Neural progenitor cell (in vitro differentiated cells): Measurements from ENCODE around the gene PHF2. TPM values are rescaled to one million over a fixed set of nuclear protein-coding genes. Genes with fewer than 3 reads are reported as not detected.

Experiments
- DNase-seq: peaks from one replicate; pipeline ENCODE4 v3.0.0-alpha.2; 2016; ENCODE audit warnings: low spot score
- H2AFZ ChIP-seq: fragments of 200-600 bp; sonication (generic); replicated peaks from 2 replicates; pipeline ENCODE4 v1.6.1; 2016; ENCODE audit warnings: antibody characterized with exemption
- H3F3A ChIP-seq: fragments of 200-600 bp; sonication (generic); 2 replicates; pipeline ENCODE4 v1.6.1; 2016; ENCODE audit warnings: antibody characterized with exemption, low read depth
- H3K27ac ChIP-seq: fragments of 200-600 bp; sonication (generic); 2 replicates; pipeline ENCODE4 v1.5.1; 2016; ENCODE audit warnings: mild to moderate bottlenecking
- H3K27me3 ChIP-seq: fragments of 200-600 bp; sonication (generic); 2 replicates; pipeline ENCODE4 v1.6.1; 2016; ENCODE audit warnings: mild to moderate bottlenecking, moderate library complexity
- H3K36me3 ChIP-seq: fragments of 200-600 bp; sonication (generic); 2 replicates; pipeline ENCODE4 v1.5.1; 2016
- H3K4me1 ChIP-seq: fragments of 200-600 bp; sonication (generic); 2 replicates; pipeline ENCODE4 v1.6.1; 2016; ENCODE audit warnings: mixed run types
- H3K4me2 ChIP-seq: fragments of 200-600 bp; sonication (generic); 2 replicates; pipeline ENCODE4 v1.6.1; 2016
- H3K4me3 ChIP-seq: fragments of 200-600 bp; sonication (generic); 2 replicates; pipeline ENCODE4 v1.5.1; 2016
- H3K79me2 ChIP-seq: fragments of 200-600 bp; sonication (generic); 2 replicates; pipeline ENCODE4 v1.6.1; 2016; ENCODE audit warnings: low read depth
- H3K9ac ChIP-seq: fragments of 200-600 bp; sonication (generic); 2 replicates; pipeline ENCODE4 v1.6.1; 2016
- H3K9me3 ChIP-seq: fragments of 200-600 bp; sonication (generic); 2 replicates; pipeline ENCODE4 v1.5.1; 2016; ENCODE audit warnings: low read depth
- H4K20me1 ChIP-seq: fragments of 200-600 bp; sonication (generic); 2 replicates; pipeline ENCODE4 v1.6.1; 2016; ENCODE audit warnings: low read depth
- H3K27ac Mint-ChIP-seq: 3 replicates; pipeline ENCODE4 v1.8.0; 2021; ENCODE audit warnings: mixed read lengths
- H3K27me3 Mint-ChIP-seq: 2 replicates; pipeline ENCODE4 v1.8.0; 2022; ENCODE audit warnings: low read depth, mild to moderate bottlenecking, inconsistent platforms, moderate library complexity, mixed read lengths; ENCODE audit not compliant: insufficient read depth
- H3K36me3 Mint-ChIP-seq: 3 replicates; pipeline ENCODE4 v1.8.0; 2021; ENCODE audit warnings: mixed read lengths
- H3K4me1 Mint-ChIP-seq: 3 replicates; pipeline ENCODE4 v1.8.0; 2021; ENCODE audit warnings: mixed read lengths
- H3K4me3 Mint-ChIP-seq: 3 replicates; pipeline ENCODE4 v1.8.0; 2021; ENCODE audit warnings: mild to moderate bottlenecking, moderate library complexity, mixed read lengths
- H3K9me3 Mint-ChIP-seq: 3 replicates; pipeline ENCODE4 v1.8.0; 2020; ENCODE audit warnings: mixed read lengths
- EZH2 ChIP-seq: fragments of 200-600 bp; sonication (generic); IDR thresholded peaks from 2 replicates; pipeline ENCODE4 v1.6.1; 2017; ENCODE audit warnings: antibody characterized with exemption, mild to moderate bottlenecking, moderate library complexity
- EZH2phosphoT487 ChIP-seq: fragments of 200-600 bp; sonication (generic); IDR thresholded peaks from 2 replicates; pipeline ENCODE4 v1.6.1; 2017; ENCODE audit warnings: antibody characterized with exemption
- total RNA-seq: library from RNA; depleted of rRNA; stranded (reverse); fragments of >200 nt; gene quantifications from 2 replicates; pipeline ENCODE4 v1.2.3, GENCODE V29; 2015; ENCODE audit warnings: low replicate concordance
- TF ChIP-seq, protein P1 (sequence below): fragments of 200-600 bp; sonication (generic); IDR thresholded peaks from 2 replicates; pipeline ENCODE4 v1.5.1; 2017; ENCODE audit warnings: antibody characterized with exemption, mild to moderate bottlenecking

The PHF2 gene
- total RNA-seq, 1 donor from 2014 or later = 17.6 TPM

DNA sequence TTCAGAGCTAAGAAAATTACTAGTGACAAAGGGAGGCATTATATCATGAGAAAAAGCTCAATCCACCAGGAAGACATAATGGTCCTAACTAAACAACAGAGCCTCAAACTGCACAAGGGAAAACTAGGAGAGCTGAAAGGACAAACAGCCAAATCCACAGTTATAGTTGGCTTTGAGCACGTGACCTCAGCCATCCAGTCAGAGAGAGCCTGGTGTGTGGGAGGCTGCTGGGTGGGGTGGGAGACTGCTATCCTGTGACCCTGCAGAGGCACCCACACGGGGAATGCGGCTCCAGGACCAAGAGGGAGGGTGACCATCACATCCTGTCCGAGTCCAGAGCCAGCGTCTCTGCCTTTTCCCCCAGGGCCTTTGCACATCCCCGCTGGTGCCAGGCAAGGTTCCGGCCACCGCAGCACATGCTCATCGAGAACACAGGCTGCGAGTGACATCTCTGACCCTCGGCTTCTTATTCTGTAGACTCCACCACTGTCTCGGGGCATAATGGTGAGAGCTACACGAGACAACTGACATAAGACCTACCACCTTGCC, 145.1 kb downstream of the PHF2 start:
- H3K4me2 ChIP-seq = no peak overlapping the region
- peaks cover 6% of the 10 kb centered on the region for H3K27me3 Mint-ChIP-seq

DNA sequence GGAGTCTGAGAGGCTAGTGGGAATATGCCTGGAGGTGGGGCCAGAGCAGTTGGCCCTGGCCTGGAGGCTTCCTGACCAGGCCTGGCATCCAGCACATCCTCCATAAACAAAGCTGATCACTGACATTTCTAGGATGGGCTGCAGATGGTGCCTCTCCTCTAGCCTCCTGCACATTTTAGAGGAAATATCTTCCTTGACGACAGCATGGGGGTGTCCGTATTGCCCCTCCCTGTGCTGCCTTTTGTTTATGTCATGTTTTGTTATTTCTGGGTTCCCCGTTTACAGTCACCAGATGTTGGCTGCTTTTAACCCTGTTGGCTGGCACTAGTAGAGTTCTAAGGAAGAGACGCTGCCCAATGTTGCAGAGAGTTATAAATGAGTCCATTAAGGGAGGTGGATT, 148.5 kb downstream of the PHF2 start:
- TF ChIP-seq EZH2 (no peak), EZH2phosphoT487 (no peak)
- TF ChIP-seq, protein P1, sequence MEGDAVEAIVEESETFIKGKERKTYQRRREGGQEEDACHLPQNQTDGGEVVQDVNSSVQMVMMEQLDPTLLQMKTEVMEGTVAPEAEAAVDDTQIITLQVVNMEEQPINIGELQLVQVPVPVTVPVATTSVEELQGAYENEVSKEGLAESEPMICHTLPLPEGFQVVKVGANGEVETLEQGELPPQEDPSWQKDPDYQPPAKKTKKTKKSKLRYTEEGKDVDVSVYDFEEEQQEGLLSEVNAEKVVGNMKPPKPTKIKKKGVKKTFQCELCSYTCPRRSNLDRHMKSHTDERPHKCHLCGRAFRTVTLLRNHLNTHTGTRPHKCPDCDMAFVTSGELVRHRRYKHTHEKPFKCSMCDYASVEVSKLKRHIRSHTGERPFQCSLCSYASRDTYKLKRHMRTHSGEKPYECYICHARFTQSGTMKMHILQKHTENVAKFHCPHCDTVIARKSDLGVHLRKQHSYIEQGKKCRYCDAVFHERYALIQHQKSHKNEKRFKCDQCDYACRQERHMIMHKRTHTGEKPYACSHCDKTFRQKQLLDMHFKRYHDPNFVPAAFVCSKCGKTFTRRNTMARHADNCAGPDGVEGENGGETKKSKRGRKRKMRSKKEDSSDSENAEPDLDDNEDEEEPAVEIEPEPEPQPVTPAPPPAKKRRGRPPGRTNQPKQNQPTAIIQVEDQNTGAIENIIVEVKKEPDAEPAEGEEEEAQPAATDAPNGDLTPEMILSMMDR = no peak
- H3K27ac Mint-ChIP-seq = peak overlapping the region; percentile 33
- H3K27me3 Mint-ChIP-seq = peaks cover 5% of the 10 kb centered on the region
- Histone ChIP-seq H2AFZ (no peak overlapping the region), H3F3A (no peaks in the 10 kb centered on the region), H4K20me1 (no peaks in the 10 kb centered on the region), H3K27me3 (no peaks in the 10 kb centered on the region), H3K9me3 (no peaks in the 10 kb centered on the region), H3K9ac (no peak overlapping the region), H3K4me3 (no peak overlapping the region), H3K4me2 (no peak overlapping the region), H3K36me3 (no peaks in the 10 kb centered on the region), H3K4me1 (no peaks in the 10 kb centered on the region), H3K27ac (no peak overlapping the region), H3K79me2 (no peaks in the 10 kb centered on the region)
- H3K9me3 Mint-ChIP-seq = peaks cover 3% of the 10 kb centered on the region
- no peak for DNase-seq
- H3K36me3 Mint-ChIP-seq = no peaks in the 10 kb centered on the region
- no peak overlapping the region for H3K4me3 Mint-ChIP-seq
- H3K4me1 Mint-ChIP-seq = no peaks in the 10 kb centered on the region

More for the DNA sequence above, 145.1 kb downstream of the PHF2 start:
- Histone ChIP-seq H3K9ac (no peak overlapping the region), H3K4me3 (no peak overlapping the region), H3K4me1 (no peaks in the 10 kb centered on the region), H3F3A (no peaks in the 10 kb centered on the region), H3K79me2 (no peaks in the 10 kb centered on the region), H3K36me3 (no peaks in the 10 kb centered on the region), H3K27ac (no peak overlapping the region), H2AFZ (no peak overlapping the region), H4K20me1 (no peaks in the 10 kb centered on the region), H3K27me3 (no peaks in the 10 kb centered on the region), H3K9me3 (no peaks in the 10 kb centered on the region)
- no peak overlapping the region for H3K27ac Mint-ChIP-seq
- H3K4me3 Mint-ChIP-seq = no peak overlapping the region
- peaks cover 3% of the 10 kb centered on the region for H3K9me3 Mint-ChIP-seq
- no peaks in the 10 kb centered on the region for H3K36me3 Mint-ChIP-seq
- TF ChIP-seq, protein P1 = no peak
- TF ChIP-seq EZH2 = no peak
- no peak for TF ChIP-seq EZH2phosphoT487
- H3K4me1 Mint-ChIP-seq = no peaks in the 10 kb centered on the region
- DNase-seq = no peak

DNA sequence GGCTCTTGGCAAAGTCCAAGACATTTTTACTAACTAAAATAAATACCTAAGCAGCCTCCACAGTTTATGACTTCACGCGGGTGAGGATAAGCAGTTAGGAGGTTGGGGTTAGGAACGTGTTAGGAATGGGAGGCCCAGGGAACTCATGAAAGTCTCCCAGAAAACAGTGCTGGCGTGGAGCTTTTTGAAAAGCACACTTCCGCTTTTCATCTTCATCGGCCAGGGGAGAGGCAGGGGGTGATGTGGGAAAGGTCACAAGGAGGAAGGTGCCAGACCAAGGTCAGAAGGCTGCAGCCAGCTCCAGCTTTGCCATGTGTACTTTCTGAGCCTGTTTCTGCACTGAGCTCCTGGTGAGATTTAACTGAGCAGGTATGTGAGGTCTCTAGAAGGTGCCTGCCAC, 149.0 kb downstream of the PHF2 start:
- Histone ChIP-seq H3K9me3 (no peaks in the 10 kb centered on the region), H3K27me3 (no peaks in the 10 kb centered on the region), H3K4me3 (no peak overlapping the region), H3K4me2 (no peak overlapping the region), H3F3A (no peaks in the 10 kb centered on the region), H4K20me1 (no peaks in the 10 kb centered on the region), H3K4me1 (no peaks in the 10 kb centered on the region), H3K27ac (no peak overlapping the region), H3K36me3 (no peaks in the 10 kb centered on the region), H2AFZ (no peak overlapping the region), H3K79me2 (no peaks in the 10 kb centered on the region), H3K9ac (no peak overlapping the region)
- TF ChIP-seq EZH2 = no peak
- TF ChIP-seq, protein P1 = no peak
- no peak for TF ChIP-seq EZH2phosphoT487
- DNase-seq = no peak
- Mint-ChIP-seq H3K4me1 (no peaks in the 10 kb centered on the region), H3K27ac (no peak overlapping the region), H3K36me3 (no peaks in the 10 kb centered on the region), H3K27me3 (peaks cover 5% of the 10 kb centered on the region), H3K4me3 (no peak overlapping the region), H3K9me3 (peaks cover 3% of the 10 kb centered on the region)
